Tibial artery (tissue), 4 donors: Measurements from ENCODE around the gene SORCS1.

Experiments used
- DNase-seq, 2 donors: peaks; one replicate each; pipeline ENCODE4 v3.0.0-alpha.2; 2019
- H3K27ac ChIP-seq, 2 donors: fragments of 200-600 bp; sonication (generic) in 1 of 2; 1 replicate in 1 of 2; 2 replicates in 1 of 2; pipeline ENCODE4 v1.5.1; 2018 to 2019; ENCODE audit warnings: mild to moderate bottlenecking in 1 of 2
- H3K27me3 ChIP-seq, 2 donors: fragments of 200-600 bp; sonication (generic) in 1 of 2; one replicate each; pipeline versions ENCODE4 v1.5.1 to v1.6.0; 2016 to 2019
- H3K36me3 ChIP-seq, 3 donors: fragments of 200-600 bp; sonication (generic) in 2 of 3; one replicate each; pipeline ENCODE4 v1.5.1; 2016 to 2019; ENCODE audit warnings: mild to moderate bottlenecking in 2 of 3
- H3K4me1 ChIP-seq, 4 donors: fragments of 200-600 bp; sonication (generic) in 2 of 4; 1 replicate in 3 of 4; 2 replicates in 1 of 4; pipeline ENCODE4 v1.5.1; 2016 to 2019
- H3K4me3 ChIP-seq, 2 donors: fragments of 200-600 bp; sonication (generic) in 1 of 2; 1 replicate in 1 of 2; 2 replicates in 1 of 2; pipeline ENCODE4 v1.5.1; 2018 to 2019; ENCODE audit warnings: mild to moderate bottlenecking in 2 of 2
- H3K9me3 ChIP-seq, 3 donors: fragments of 200-600 bp; sonication (generic) in 1 of 3; one replicate each; pipeline ENCODE4 v1.5.1; 2016 to 2019
- CTCF ChIP-seq, 2 experiments: fragments of 200-600 bp in 1 of 2; fragments of 450-650 bp in 1 of 2; IDR thresholded peaks; one replicate each; pipeline ENCODE4 v1.5.1; 2017 to 2019; ENCODE audit warnings: antibody characterized with exemption in 2 of 2, mild to moderate bottlenecking in 1 of 2, moderate library complexity in 1 of 2
- intact Hi-C: fragments of 100-400 bp; cut with DNase I; formaldehyde crosslinking; loops from one replicate; pipeline ENCODE4 v1.15.0; 2023; ENCODE audit warnings: low total_unique reads

SORCS1 gene

DNA sequence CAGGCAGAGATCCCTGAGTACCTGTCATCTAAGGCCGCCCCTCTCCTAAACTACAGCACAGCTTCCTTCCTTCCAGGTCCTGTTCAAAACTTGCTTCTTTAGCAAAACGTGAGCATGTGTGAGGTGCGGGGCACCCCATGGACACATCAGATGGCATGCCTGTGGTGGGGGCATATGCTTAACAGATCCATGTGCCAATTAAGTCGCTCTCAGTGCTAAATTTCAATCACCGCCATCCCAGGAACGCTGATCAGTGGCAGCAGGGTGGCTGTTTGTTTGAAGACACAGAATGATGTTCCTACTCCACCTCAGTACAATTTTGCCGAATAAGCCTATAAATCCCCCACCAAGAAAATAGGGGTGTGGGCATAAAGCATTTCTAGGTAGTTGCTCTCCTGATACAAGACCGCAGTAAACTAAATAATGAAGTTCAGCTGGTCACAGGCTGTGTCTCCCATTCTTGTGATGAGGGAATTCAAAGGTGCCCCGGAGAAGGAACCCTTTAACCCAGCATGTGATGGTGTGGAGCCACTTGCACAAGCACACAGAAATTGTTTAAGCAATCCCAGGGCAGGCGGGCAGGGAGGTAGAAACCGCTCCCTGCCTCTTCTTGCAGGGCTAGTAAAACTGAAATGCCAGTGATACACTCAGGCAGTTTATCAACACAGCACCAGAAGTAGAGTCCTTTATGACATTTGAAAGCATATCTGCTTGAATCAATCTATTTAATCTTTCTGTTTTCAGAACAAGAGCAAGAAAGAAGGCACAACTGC, 205.7 kb downstream of the SORCS1 start:
- H3K36me3 ChIP-seq, result no peaks in the 10 kb centered on the region
- no peaks in the 10 kb centered on the region for H3K4me1 ChIP-seq
- no peak overlapping the region for H3K4me3 ChIP-seq
- no peaks in the 10 kb centered on the region for H3K9me3 ChIP-seq
- intact Hi-C loops, result no loop called here
- no peak overlapping the region for H3K27ac ChIP-seq
- no peaks in the 10 kb centered on the region for H3K27me3 ChIP-seq
- no peak for TF ChIP-seq CTCF (IDR thresholded peaks at IDR 0.05)
- no peak for DNase-seq

- intact Hi-C loops, result no loop called here
- Histone ChIP-seq H3K27ac (no peak overlapping the region), H3K4me3 (no peak overlapping the region), H3K36me3 (no peaks in the 10 kb centered on the region), H3K27me3 (no peaks in the 10 kb centered on the region), H3K9me3 (no peaks in the 10 kb centered on the region), H3K4me1 (no peaks in the 10 kb centered on the region)
- TF ChIP-seq CTCF (IDR thresholded peaks at IDR 0.05), result no peak
- DNase-seq, result no peak
These were observed 206.5 kb downstream of the SORCS1 start for GRCh38 chr10:106957823-106958588.

DNA sequence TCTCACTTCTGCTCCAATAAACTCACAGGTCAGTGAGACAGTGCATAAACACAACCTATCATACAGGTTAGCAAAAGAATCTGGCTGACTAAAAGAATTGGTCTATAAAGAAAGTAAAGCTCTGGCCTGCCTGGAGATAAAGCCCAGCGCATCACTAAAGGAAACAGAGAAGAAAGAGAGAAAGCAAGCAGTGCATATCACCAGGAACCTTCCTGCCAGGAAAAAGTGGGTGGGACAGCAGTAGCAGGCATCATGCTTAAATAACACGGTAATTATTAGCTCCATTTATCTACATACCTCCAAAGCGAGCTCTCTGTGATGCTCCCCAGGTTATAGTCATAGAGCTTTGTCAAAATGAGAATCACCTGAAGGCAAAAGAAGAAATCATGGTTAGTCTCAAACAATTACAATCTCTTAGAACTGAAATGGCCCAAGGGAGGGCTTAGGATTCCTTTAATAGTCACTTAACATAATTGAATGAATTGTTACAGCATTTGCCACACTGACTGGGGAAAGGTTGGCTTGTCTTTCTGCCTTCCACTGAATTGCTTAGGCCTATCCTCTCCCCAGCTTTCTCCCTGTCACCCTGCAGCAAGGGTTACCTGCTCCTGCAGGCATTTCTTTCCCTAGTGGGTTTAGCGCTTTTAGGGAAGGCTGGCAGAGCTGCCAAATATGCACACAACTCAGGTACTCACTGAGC, 208.1 kb downstream of the SORCS1 start:
- Histone ChIP-seq H3K4me3 (no peak overlapping the region), H3K27me3 (no peaks in the 10 kb centered on the region), H3K4me1 (no peaks in the 10 kb centered on the region), H3K36me3 (no peaks in the 10 kb centered on the region), H3K9me3 (no peaks in the 10 kb centered on the region), H3K27ac (no peak overlapping the region)
- no peak for DNase-seq
- TF ChIP-seq CTCF (IDR thresholded peaks at IDR 0.05), result no peak
- intact Hi-C loops, result no loop called here

DNA sequence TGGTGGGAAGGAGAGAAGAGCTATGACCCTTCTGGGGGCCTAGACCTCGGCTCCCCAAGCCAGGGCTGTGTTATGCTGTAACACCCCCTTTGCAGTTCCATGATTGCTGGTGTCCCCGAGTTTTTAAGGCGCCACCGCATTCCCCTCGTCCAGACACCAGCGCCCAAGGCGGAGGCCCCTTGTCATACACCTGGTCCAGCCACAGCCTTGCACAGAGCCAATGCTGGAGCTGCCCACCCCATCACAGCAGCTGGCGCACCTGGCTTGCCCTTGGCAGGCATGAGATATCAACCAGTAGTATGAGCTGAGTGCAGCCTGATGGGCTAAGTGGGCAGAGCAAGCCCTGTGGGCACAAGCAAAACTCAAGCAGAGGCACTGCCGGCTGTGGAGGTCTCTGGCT, 209.4 kb downstream of the SORCS1 start:
- no peak for TF ChIP-seq CTCF (IDR thresholded peaks at IDR 0.05)
- Histone ChIP-seq H3K9me3 (no peaks in the 10 kb centered on the region), H3K36me3 (no peaks in the 10 kb centered on the region), H3K27me3 (no peaks in the 10 kb centered on the region), H3K4me1 (no peaks in the 10 kb centered on the region), H3K4me3 (no peak overlapping the region), H3K27ac (no peak overlapping the region)
- intact Hi-C loops, result no loop called here
- no peak for DNase-seq

- intact Hi-C loops, result no loop called here
- no peak for DNase-seq
- no peak for TF ChIP-seq CTCF (IDR thresholded peaks at IDR 0.05)
- H3K4me1 ChIP-seq, result no peaks in the 10 kb centered on the region
- H3K36me3 ChIP-seq, result no peaks in the 10 kb centered on the region
- no peaks in the 10 kb centered on the region for H3K27me3 ChIP-seq
- H3K27ac ChIP-seq, result no peak overlapping the region
- H3K4me3 ChIP-seq, result no peak overlapping the region
- H3K9me3 ChIP-seq, result no peaks in the 10 kb centered on the region
These were observed 212.5 kb downstream of the SORCS1 start for GRCh38 chr10:106952033-106952432.
